NCI-H2107 treated with DMSO at 0.1 percent for 48 hours (cell line): Measurements from ENCODE around the gene HS6ST1.

Source experiments
- DNase-seq: peaks from one replicate; lab custom pipeline; 2025; ENCODE audit not compliant: unreplicated experiment; lab: John Stamatoyannopoulos, UW

The HS6ST1 gene

GRCh38 chr2:128348701-128349100 lies 30.0 kb upstream of the HS6ST1 start:
- DNase-seq = no peak

- DNase-seq = no peak
Observed at GRCh38 chr2:128347701-128348539, 29.3 kb upstream of the HS6ST1 start.

- no peak for DNase-seq
Observed at GRCh38 chr2:128347171-128347558, 28.5 kb upstream of the HS6ST1 start.

- DNase-seq = no peak
Observed at GRCh38 chr2:128346291-128347170, 27.9 kb upstream of the HS6ST1 start.

DNA sequence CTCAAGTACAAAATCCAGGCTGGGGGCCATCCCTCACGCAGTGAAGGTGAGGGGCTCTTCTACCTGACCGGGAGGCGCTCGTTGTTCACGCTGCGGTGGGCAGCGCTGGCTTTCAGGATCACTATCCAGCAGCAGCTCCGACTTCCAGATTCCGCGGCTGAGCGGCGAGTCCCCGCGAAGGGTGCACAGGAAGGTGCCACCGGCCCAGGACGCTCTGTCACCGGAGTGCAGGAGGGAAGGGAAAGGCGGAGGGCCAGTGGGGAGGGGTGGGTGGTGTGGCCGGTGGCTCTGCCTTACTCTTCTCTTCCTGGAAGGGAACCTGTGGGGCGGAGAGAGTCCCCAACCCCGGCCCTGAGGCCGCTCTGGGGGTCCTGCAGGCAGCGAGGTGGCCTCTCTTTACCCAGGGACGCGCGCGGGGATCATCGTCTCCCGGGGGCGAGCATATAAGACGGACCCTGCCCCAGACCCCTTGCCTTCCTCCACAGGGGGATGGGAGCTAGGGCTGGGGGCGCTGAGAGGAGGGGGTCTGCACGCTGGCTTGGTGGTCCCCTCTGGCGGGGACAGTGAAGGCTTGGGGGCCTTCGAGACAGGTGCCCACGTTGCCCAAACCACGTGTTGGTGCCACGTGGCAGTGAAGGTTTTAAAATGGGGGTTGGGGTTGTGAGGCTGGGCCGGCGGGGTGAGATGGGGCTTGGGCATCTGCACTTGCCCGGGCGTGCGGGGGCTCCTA lies 26.9 kb upstream of the HS6ST1 start:
- DNase-seq = no peak

DNA sequence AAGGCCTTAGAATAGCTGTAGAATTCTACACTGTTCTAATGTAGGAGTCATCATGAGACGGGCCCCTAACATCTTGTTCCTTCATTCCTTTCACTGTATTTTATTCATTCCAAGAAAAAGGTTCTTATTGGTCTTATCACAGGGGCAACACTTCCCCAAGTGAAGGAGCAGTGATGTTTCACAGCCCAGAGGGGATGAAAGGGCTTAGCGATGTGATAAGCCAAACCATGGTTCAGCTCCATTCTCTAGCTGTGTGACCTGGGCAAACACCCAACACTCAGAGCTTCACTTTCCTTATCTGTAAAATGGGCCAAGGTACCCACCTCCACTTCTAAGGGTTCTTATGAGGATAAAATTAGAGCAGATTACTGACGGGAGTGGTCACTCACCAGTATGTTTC lies 25.4 kb upstream of the HS6ST1 start:
- no peak for DNase-seq

GRCh38 chr2:128343459-128343858 lies 24.8 kb upstream of the HS6ST1 start:
- no peak for DNase-seq

- DNase-seq = no peak
Observed at GRCh38 chr2:128342550-128342949, 23.9 kb upstream of the HS6ST1 start.

GRCh38 chr2:128341621-128342020 lies 23.0 kb upstream of the HS6ST1 start:
- DNase-seq = no peak

GRCh38 chr2:128332091-128332634 lies 13.5 kb upstream of the HS6ST1 start:
- DNase-seq = no peak

GRCh38 chr2:128330583-128330982 lies 11.9 kb upstream of the HS6ST1 start:
- no peak for DNase-seq

DNA sequence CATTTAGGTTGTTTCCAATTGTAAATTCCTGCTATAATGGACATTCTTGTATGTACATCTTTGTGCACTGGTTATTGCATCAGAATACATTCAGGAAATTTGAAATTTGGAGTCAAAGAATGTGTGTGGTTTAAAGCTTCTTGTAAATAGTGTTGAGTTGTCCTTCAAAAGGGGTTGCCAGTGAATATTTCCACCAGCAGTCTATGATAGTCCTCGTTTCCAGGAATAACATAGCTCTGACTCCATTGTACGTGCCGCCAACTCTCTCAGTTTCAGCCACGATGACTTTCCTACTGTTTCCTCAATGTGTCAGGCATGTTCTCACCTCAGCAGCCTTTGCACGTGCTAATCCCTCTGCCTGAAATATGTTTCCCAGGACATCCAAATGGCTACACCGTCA lies 10.9 kb upstream of the HS6ST1 start:
- DNase-seq = no peak

DNA sequence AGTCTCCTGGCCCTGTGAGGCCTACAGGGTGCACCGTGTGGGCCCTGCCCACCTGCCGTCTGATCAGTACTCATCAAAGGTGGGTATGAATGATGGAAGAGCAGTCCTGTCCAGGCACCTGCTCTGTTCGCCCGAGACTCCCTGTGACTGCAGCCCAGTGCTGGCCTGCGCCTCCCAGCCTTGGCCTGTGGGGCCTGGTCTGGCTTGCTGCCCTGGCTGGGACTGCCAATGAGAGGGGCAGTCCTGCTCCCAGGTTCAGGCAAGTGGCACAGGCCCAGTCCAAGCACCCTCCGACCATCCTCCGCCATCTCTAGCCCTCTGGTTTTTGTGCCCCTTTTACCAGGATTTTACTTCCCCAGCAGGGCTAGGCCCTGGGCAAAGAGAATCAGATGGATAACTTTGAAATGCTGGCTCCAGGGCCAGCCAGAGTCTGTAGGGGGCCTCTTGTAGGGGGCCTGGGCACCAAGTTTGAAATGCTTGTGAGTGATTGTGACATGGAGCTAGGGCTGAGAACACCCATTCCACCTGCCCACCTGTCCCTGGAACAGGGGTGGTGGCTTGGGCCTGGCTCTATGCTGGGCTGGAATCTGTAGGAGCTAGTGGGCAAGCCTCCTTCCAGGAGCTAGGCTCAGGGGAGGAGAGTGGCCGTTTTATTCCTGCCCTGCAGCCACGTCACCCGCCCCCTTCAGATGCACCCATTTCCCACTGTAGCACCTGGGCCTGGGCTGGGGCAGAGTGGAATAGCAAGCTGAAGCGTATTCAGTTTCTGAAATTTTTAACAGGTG lies 8.7 kb upstream of the HS6ST1 start:
- no peak for DNase-seq

DNA sequence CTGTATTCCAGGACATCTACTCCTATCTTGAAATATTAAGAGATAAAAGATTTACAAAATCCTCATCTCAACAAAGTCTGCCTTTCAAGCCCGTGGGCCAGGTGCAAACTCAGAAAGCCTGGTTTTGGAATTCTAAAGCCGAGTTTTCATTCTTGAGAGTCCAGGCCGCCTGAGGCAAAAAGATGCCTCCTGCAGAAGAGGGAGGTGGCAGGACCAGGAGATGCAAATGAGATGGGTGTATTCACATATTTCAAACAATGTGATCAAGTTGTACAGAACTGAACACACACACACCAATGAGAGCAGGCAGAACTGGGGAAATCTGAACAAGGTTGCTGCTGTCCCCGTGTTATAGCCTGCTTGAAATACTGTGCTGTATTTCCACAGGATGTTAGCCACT lies 7.7 kb upstream of the HS6ST1 start:
- no peak for DNase-seq

DNA sequence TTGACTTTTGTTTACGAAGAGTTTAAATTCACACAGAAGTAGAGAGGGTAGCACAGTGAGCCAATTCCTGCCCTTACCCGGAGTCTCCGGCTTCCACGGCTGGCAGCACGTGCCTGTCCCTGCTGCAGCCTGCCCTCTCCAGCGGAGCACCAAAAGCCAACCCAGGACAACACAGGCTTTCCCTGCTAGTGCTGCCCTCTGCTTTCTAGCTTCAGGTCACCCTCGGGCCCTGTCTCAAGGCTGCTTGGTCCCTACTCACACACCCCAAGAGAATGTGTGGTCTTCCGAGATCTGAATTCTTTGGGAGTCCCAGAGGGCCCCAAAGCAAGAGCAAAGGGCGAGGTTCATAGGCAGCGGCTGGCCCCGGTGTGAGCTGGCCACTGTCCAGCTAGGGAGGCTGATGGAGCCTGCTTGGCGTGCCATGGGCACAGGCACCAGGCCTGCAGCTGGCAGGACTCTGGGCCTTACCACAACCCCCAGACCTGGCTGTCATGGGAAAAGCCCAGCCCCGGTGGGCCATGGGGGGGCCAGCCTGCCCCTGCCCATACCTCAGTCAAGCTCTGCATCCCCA lies 7.0 kb upstream of the HS6ST1 start:
- no peak for DNase-seq

DNA sequence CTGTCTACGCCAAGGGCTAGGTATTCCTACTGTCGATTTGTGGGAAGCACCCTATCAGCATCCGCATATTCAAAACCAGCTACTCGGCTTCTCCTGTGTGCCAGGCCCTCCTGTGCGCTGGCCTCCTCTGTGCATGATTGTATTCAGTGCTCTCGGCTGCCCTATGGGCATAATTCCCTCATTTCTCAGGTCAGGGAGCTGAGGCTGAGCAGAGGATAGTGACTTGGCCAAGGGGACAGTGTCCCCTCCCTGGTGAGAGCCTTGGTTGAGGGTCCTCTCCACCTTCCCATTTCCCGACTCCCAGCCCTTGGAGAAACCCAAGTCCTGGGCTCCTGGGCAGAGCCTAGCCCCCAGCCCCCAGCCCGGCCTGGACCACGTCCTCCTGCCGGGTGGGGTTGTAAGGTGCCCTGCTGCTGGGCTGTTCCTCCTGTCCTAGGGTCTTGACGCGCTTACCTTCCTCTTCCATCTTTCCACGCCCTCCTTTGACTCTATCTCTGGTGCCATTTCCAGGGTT lies 6.3 kb upstream of the HS6ST1 start:
- DNase-seq = no peak

- no peak for DNase-seq
Observed at GRCh38 chr2:128324008-128324896, 5.6 kb upstream of the HS6ST1 start.

GRCh38 chr2:128323555-128323931 lies 4.9 kb upstream of the HS6ST1 start:
- DNase-seq = no peak
